HG02973 (cell line): Measurements from ENCODE around the gene SPRY4.
"Not testable (repeated sequence)": the region's sequence is repeated elsewhere in the genome, so short reads cannot be mapped to it uniquely, and the experiment has no call there.

ENCODE experiments used
- ATAC-seq: cut with Tn5 transposase; IDR thresholded peaks from one replicate; pipeline ENCODE4 v1.9.1; 2021; ENCODE audit warnings: moderate library complexity; ENCODE audit not compliant: unreplicated experiment

The SPRY4 gene

GRCh38 chr5:142264084-142264483 is 60.7 kb downstream of the SPRY4 start:
- ATAC-seq: not testable (repeated sequence)

- ATAC-seq: no peak
Observed at GRCh38 chr5:142263346-142263745, 61.5 kb downstream of the SPRY4 start.

- ATAC-seq: no peak
Observed at GRCh38 chr5:142262683-142263082, 62.1 kb downstream of the SPRY4 start.
